HG02571 (cell line): ENCODE data around the gene FOXL1.

Experiments used
- ATAC-seq: cut with Tn5 transposase; IDR thresholded peaks from one replicate; pipeline ENCODE4 v1.9.1; 2021; ENCODE audit warnings: mild to moderate bottlenecking, moderate library complexity; ENCODE audit not compliant: unreplicated experiment

Gene FOXL1

DNA sequence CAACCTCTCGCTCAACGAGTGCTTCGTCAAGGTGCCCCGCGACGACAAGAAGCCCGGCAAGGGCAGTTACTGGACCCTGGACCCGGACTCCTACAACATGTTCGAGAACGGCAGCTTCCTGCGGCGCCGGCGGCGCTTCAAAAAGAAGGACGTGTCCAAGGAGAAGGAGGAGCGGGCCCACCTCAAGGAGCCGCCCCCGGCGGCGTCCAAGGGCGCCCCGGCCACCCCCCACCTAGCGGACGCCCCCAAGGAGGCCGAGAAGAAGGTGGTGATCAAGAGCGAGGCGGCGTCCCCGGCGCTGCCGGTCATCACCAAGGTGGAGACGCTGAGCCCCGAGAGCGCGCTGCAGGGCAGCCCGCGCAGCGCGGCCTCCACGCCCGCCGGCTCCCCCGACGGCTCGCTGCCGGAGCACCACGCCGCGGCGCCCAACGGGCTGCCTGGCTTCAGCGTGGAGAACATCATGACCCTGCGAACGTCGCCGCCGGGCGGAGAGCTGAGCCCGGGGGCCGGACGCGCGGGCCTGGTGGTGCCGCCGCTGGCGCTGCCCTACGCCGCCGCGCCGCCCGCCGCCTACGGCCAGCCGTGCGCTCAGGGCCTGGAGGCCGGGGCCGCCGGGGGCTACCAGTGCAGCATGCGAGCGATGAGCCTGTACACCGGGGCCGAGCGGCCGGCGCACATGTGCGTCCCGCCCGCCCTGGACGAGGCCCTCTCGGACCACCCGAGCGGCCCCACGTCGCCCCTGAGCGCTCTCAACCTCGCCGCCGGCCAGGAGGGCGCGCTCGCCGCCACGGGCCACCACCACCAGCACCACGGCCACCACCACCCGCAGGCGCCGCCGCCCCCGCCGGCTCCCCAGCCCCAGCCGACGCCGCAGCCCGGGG lies 10.4 kb upstream of the FOXL1 start:
- ATAC-seq: no peak

DNA sequence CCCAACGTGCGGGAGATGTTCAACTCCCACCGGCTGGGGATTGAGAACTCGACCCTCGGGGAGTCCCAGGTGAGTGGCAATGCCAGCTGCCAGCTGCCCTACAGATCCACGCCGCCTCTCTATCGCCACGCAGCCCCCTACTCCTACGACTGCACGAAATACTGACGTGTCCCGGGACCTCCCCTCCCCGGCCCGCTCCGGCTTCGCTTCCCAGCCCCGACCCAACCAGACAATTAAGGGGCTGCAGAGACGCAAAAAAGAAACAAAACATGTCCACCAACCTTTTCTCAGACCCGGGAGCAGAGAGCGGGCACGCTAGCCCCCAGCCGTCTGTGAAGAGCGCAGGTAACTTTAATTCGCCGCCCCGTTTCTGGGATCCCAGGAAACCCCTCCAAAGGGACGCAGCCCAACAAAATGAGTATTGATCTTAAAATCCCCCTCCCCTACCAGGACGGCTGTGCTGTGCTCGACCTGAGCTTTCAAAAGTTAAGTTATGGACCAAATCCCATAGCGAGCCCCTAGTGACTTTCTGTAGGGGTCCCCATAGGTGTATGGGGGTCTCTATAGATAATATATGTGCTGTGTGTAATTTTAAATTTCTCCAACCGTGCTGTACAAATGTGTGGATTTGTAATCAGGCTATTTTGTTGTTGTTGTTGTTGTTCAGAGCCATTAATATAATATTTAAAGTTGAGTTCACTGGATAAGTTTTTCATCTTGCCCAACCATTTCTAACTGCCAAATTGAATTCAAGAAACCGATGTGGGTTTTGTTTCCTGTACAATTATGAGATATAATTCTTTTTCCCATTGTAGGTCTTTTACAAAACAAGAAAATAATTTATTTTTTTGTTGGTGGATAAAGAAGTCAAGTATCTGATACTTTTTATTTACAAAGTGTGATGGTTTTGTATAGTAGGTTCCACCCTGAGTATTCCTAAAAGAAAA lies 9.4 kb upstream of the FOXL1 start:
- no peak for ATAC-seq

DNA sequence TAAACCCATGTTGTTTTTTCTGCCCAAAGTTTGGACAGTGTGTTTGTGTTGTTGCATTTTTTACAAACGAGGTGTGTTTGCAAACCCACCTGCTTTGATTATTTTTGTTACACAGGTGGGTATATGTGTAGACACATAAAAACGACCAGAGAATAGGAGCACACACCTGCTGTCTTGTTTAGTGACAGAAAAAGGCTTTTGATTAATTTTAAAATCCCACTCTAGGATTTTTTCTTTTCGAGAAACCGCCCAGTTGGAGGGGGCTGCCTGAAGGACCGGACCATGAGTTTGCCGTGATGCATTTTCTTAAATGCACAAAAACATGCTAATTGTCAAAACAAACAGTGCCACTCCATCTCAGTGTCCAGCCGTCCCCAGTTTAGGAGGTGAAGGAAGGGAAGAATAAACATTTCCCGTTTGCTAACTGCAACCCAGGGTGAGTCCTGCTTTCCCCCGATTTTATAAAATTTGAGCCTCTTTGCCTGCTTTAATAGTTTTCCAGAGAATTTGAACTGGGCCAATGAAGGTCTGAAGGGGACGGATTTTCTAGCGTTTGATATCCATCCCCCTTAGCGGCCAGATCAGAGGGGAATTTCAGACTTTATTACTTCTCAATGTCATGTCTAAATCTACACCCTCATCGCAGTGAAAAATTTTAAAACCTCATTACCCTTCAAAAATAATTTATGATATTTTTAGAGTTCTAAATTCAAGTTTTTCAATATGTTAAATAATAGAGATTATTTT lies 8.5 kb upstream of the FOXL1 start:
- no peak for ATAC-seq

DNA sequence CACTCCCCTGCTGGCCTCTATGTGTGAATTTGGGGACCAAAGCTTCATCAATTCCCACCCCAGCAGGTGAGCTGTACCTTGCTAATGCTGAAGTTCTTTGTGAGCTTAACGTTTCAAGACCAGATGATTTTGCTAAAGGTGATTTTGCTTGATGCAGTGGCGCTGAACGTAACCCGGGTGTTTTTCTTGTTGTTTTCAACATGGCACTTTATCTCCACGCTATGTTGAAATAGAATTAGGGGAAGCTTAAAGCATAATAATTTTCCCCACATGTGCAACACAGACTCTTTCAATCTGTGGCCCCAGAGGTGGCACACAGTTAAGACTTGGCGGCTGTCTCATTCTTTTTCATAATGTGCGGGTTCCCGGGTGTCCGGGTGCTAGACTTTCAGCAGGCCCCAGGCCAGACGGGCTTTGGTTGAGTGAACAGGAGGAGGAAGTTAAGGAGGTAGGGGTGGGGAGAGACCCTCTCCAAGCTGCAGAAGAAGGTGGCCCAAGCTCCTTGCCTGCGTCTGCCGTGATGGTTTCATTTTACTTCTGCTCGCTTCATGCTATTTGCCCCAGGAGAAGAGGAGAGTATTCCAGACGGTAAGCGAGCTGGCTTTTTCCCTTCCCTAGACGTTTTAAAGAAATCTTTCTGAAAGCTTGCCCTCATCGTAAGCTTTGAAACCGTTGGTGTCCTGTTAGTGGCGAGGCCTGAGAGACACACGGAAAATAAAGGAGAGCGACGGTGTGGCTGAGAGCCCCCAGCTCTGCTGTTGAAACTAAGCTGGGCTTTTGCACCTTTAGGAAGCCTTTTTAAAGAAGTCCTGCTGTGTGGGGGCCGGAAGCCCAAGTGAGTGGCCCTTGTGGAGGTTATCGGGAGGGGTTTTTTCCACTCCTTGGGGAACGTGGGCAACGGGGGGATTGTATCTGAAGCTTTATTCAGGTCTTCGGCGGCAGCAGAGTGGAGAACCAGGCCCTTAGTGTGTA lies 7.5 kb upstream of the FOXL1 start:
- no peak for ATAC-seq

DNA sequence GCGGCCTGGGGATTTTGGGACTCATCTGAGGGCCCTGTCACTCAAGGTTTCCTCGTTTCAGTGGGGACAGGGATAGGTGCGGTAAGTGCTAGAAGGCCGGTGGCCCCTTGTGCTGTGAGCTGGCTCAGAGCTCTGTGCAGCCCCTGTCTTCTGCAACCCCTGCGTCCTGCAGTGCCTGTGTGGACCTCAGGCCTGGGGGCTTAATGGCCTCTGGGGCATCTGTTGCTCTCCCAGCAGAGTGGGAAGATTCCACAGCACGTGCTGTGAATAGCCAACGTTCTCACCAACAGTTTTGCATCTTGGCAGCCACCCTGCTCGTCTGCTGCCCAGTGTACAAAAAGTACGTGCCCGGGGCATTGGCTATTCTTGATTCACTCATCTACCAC lies 6.8 kb upstream of the FOXL1 start:
- ATAC-seq: no peak

DNA sequence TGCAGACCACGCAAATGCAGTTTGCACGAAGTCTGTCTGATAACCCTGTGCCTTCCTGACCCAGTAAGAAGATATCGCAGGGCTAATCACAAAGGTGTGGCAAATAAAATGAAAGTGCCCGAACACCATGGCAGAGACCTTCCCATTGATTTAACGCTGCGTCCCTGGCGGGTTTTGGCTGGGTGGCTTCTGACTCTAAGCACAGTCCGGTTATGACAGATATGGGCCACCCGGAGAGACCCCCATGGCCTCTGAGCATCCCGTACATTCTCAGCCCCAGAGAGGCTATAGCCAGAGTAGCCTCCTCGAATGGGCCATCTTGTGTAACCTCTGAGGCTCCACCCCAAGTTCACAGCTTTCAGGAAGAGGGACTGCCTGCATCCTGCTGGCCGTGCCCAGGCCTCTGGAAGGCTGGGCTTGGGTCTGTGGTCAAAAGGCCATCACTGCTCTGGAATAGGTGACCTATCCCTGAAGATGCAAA lies 6.3 kb upstream of the FOXL1 start:
- no peak for ATAC-seq

DNA sequence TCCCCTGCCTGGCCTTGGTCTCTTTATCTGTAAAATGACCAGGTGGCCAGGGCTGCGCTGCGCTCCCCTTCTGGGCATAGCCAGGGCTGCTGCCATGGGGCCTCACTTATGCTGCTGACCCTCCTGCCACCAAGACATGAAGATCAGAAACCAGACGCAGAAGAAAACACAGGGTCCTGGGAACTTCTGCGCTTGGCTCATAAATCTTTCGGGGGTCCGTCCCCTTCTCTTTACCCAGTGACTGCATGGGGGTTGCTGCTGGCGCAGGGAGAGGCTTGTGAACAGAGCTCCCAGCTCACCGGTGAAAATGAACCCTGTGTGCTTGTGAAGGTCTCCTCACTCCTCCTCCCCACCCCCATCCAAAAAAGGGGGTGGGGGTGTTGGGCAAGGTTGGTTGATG lies 5.7 kb upstream of the FOXL1 start:
- no peak for ATAC-seq

DNA sequence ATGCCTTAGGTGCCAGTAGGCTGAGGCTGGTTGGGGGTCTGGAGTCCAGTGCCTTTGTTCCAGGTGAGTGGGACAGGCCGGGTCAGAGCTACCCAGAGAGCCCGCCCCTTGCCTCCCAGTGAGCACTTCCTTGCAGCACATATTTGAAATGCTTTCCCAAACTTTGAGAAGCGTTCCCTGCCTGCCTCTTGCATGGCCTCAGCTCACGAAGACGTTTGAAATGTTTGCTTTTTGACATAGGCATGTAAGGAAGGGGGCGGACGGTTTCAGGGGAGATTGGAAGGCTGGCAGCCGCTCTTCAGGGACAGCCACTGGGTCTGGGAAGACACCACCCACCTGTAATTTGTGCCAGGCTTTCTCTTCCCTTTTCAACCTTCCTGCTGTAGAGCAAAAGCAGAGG lies 5.1 kb upstream of the FOXL1 start:
- no peak for ATAC-seq

DNA sequence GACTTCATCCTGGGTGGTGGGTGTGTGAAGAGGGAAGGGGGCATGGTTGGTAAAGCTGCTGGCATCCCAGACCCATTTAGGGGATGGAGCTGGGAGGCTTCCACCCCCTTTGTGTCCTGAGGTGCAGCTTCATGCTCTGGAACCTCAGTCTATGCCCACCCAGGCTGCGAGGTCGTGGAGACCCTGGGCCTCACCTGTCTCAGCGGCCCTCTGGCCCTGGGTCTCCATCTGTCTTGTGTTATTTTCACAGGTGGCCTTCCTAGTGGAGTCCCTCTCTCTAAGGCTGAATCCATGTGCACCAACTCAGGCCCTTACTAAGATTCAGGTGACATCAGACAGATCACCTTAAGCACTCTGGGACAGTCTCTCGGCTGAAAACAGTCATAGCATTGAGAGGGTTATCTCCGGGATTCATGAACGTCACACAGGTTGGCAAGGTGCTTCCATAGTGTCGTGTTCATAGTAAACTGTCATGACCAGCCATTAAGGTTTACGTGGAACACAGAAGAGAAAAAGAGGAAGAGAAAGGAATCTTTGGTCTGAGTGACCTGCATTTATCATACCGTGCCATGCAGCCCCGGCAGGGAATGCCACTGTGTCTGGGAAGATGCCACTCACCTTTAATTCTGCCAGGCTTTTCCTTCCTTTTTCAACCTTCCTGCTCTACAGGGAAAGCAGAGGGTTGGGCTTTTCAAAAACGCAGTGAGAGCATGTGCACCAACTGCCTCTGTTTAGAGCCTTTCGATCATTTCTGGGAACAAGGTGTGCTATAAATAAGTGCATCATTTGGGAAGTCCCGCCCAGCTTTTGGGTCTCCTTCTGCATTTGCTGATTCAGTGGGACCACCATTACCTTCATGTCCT lies 4.5 kb upstream of the FOXL1 start:
- no peak for ATAC-seq

DNA sequence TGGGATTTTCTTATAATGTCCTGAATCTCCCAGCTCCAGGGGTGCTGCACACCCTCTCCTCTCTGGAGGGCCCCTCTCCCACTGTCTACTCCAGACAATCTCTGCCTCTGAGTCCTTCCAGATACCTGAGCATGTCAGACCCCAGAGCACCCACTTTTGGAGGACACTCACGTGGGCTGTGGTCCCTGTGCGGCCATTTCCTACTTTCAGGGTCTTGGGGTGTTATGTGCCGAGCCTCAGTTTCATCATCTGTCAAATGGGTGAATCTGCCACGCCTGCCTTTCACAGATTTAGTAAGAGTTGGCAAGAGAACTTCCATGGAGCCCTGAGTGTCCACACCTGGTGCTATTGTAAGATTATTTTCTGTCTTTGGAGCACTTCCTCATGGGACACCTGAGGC lies 3.7 kb upstream of the FOXL1 start:
- ATAC-seq: no peak

DNA sequence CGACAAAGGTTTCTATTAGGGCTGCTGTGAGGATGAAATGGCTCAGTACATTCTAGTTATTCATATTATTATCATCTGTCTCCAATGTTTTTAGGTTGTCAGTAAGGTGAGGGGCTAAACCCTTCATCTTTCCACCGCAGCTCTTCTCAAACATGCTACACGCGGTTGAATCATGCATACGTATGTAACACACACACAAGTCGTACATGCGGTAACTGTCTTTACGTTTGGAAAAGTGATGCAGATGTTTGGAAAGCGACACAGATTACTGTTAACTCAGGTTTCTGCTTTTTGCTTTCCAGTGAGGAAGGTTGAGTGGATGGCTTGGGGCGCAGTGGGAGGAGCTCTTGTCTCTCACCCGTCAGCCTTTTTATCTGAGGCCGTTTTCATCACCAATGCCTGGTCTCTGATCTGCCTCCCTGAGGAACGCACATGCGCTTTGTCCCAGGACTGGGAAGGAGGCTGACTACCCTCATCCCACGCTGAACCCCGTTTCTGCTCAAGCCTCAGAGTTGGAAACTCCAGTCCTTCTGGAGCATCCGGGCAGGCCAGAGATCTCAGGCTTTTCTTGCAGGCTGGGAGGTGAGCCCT lies 3.2 kb upstream of the FOXL1 start:
- no peak for ATAC-seq

DNA sequence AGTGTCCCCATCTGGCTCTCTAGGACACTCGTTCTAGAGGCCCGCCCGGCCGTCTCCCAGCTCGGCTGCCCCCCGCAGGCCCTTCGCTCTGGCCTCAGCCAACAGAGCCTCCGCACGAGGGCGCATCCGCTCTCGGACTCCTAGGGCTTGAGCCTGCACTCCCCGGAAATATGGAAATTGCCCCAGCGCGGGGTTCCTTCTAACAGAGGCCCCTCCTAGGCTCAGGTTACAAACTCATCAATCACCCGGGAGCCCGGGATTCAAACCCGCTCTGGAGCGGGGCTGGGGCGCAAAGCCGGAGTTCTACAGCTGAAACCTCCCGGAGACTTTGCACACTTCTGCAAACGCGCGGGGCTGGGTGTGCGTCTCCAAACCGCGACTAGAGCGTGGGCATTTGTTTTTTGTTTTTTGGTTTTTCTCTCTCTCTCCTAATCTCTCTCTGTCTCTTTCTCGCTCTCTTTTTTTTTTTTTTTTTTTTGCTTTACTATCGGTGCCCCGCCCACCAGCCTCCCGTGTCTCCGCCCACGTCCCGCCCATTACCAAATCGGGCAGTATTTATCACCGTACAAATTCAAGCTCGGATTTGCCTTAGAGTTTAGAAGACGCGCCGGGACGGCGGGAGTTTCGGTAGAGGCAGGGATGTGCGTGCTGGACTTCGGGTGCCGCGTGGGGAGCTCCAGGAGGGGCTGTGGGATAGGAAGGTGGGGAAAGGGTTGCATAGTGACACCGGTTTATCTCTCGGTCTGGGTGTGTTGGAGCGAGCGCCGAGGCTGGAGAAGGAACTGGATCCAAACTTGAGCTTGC lies 2.4 kb upstream of the FOXL1 start:
- ATAC-seq: no peak

DNA sequence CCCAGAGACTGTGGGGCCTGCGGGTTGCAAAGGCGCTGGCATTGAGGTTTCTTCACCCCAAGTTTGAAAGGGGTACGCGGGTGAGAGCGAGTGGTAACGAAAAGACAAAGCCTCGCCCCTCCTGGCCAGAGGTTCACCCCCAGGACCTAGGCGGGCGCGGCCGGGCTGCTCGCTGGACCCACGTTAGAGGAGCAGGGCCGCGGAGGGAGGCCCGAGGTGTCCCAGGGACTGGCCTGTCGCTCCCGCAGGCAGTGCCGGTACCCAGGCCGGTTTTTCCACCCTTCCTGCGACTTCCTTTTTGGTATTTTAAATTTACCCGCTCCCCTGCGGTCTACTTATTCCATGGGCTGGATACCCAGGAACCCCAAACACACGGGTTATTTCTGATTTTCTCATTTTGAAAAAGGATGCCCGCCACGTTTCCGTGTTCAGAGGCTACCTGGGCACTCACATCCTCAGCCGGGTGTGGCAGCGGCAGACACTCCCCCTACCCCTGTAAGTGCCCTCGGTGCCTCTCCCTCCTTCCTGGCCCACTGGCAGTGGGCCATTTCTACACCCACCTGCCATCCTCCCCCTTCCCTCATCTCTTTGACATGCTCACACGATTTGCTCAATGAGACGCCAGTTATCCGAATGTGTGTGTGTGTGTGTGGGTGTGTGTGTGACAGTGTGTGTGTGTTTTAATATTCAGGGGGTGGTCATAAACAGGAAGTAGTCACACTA lies 1.6 kb upstream of the FOXL1 start:
- ATAC-seq: no peak

DNA sequence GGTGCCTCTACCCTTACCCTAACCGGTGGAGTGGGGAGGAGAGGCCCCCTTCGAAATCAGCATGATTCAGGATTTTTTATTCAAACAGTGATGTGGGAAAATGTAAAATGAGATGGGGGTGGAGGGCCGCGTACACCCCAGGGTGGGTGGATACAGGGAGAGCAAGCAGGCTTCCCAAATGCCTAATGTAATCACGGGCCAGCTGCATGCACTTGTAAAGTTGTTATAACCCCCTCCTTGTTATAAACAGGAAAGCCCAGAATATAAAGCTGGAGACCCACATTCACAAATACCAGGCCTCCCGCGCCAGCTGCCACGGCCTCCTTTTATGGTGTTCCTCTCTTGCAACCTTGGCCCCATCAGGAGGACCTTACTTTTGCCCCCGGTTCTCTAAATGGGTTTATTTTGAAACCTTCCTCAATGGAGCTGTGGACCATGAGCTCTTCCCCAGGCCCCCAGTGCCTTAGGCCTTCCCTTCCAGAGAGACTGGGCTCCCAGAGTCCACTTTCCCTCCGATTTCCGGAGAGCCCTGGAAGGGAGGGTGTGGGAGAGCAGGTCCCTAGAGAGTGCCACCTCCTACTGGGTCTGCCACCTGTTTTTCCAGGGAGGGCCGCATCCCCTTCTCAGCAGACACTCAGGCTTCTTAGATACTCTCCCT lies 906 bp upstream of the FOXL1 start:
- ATAC-seq: no peak

DNA sequence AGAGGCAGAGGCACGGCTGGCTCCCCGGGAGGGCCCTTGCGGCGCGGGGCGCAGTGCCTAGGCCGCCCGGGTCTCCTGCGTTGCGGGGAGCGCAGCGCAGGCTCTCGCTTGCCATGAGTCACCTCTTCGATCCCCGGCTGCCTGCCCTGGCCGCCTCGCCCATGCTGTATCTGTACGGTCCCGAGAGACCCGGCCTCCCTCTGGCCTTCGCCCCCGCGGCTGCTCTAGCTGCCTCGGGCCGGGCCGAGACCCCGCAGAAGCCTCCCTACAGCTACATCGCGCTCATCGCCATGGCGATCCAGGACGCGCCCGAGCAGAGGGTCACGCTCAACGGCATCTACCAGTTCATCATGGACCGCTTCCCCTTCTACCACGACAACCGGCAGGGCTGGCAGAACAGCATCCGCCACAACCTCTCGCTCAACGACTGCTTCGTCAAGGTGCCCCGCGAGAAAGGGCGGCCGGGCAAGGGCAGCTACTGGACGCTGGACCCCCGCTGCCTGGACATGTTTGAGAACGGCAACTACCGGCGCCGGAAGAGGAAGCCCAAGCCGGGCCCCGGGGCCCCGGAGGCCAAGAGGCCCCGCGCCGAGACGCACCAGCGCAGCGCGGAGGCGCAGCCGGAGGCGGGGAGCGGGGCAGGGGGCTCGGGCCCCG lies 390 bp downstream of the FOXL1 start:
- no peak for ATAC-seq
